HepG2 (cell line): ENCODE results near the gene DCAF6. TPM values are rescaled to one million over a fixed set of nuclear protein-coding genes. Genes with fewer than 3 reads are reported as not detected.

Experiments
- ARNT2 ChIP-seq: sonication (generic); formaldehyde crosslinking; IDR thresholded peaks from 2 replicates; pipeline ENCODE4 v1.8.0; 2022; ENCODE audit warnings: mild to moderate bottlenecking, low read depth, missing genetic modification reagents, moderate library complexity
- ETV6 ChIP-seq: sonication (generic); formaldehyde crosslinking; conservative IDR thresholded peaks from 2 replicates; pipeline ENCODE4 v1.4.0; 2020; ENCODE audit warnings: missing genetic modification reagents
- GATA4 ChIP-seq: sonication (generic); IDR thresholded peaks from 2 replicates; pipeline ENCODE4 v1.6.1; 2016; ENCODE audit warnings: antibody characterized with exemption, low read depth, borderline replicate concordance
- GRHL1 ChIP-seq: sonication (generic); formaldehyde crosslinking; conservative IDR thresholded peaks from 2 replicates; pipeline ENCODE4 v1.8.0; 2022; ENCODE audit warnings: missing genetic modification reagents
- HBP1 ChIP-seq: IDR thresholded peaks from 2 replicates; pipeline ENCODE4 v1.6.1; 2016; ENCODE audit warnings: low read depth, control low read depth
- NFAT5 ChIP-seq: sonication (generic); formaldehyde crosslinking; IDR thresholded peaks from 2 replicates; pipeline ENCODE4 v1.4.0; 2020; ENCODE audit warnings: missing genetic modification reagents
- PPARG ChIP-seq: conservative IDR thresholded peaks from 2 replicates; pipeline ENCODE4 v1.6.1; 2016; ENCODE audit warnings: missing biosample characterization, missing genetic modification reagents
- RFXAP ChIP-seq: sonication (generic); formaldehyde crosslinking; IDR thresholded peaks from 2 replicates; pipeline ENCODE4 v1.4.0; 2020; ENCODE audit warnings: missing genetic modification reagents, borderline replicate concordance
- SMAD1 ChIP-seq: sonication (generic); formaldehyde crosslinking; IDR thresholded peaks from 2 replicates; pipeline ENCODE4 v1.4.0; 2020; ENCODE audit warnings: missing genetic modification reagents, low read depth, mild to moderate bottlenecking, borderline replicate concordance
- SMARCE1 ChIP-seq: fragments of 450-650 bp; IDR thresholded peaks from 2 replicates; pipeline ENCODE4 v1.6.1; 2017; ENCODE audit warnings: borderline replicate concordance
- U2AF1 ChIP-seq: fragments of 200-400 bp; formaldehyde crosslinking; optimal IDR thresholded peaks from 2 replicates; pipeline ENCODE3; 2017; ENCODE audit warnings: mild to moderate bottlenecking, low read depth, low read length
- ZBTB20 ChIP-seq: sonication (generic); formaldehyde crosslinking; IDR thresholded peaks from 2 replicates; pipeline ENCODE4 v1.8.1; 2023; ENCODE audit warnings: missing genetic modification reagents, low read depth, mild to moderate bottlenecking, borderline replicate concordance
- ZKSCAN5 ChIP-seq: sonication (generic); formaldehyde crosslinking; IDR thresholded peaks from 2 replicates; pipeline ENCODE4 v1.5.1; 2020; ENCODE audit warnings: mild to moderate bottlenecking, missing genetic modification reagents
- ZNF17 ChIP-seq: sonication (generic); formaldehyde crosslinking; IDR thresholded peaks from 2 replicates; pipeline ENCODE4 v1.5.0; 2020; ENCODE audit warnings: mild to moderate bottlenecking, missing genetic modification reagents
- ZNF3 ChIP-seq: IDR thresholded peaks from 2 replicates; pipeline ENCODE4 v1.7.0; 2017; ENCODE audit warnings: inconsistent platforms
- ZNF557 ChIP-seq: sonication (generic); formaldehyde crosslinking; IDR thresholded peaks from 2 replicates; pipeline ENCODE4 v1.4.0; 2020; ENCODE audit warnings: missing genetic modification reagents
- ZNF7 ChIP-seq: IDR thresholded peaks from 2 replicates; pipeline ENCODE4 v1.6.1; 2016; ENCODE audit warnings: missing biosample characterization, missing genetic modification reagents
- ZNF713 ChIP-seq: sonication (generic); formaldehyde crosslinking; IDR thresholded peaks from 2 replicates; pipeline ENCODE4 v1.4.0; 2020; ENCODE audit warnings: mild to moderate bottlenecking, missing genetic modification reagents
- polyA plus RNA-seq, 8 experiments: library from polyadenylated mRNA; depleted of rRNA in 3 of 8; stranded (reverse) in 7 of 8; unstranded in 1 of 8; fragments of >200 nt; fragmentation: Illumina TruSeq in 4 of 8; extraction: Trizol in 4 of 8; gene quantifications; 2 replicates each; pipeline versions ENCODE4 v1.2.1 to v1.2.3, GENCODE V29; 2011 to 2016; ENCODE audit warnings: low read depth in 4 of 8, missing spikeins in 1 of 8, mixed read lengths in 1 of 8; ENCODE audit not compliant: insufficient read depth in 1 of 8
- total RNA-seq, 5 experiments: library from RNA; depleted of rRNA; stranded (reverse); fragments of >200 nt; fragmentation: Illumina TruSeq; extraction: Trizol; gene quantifications; 2 replicates each; pipeline ENCODE4 v1.2.3, GENCODE V29; 2016; ENCODE audit warnings: low read depth in 1 of 5

Gene DCAF6
- total and polyA plus RNA-seq, 2 of the 13 experiments (the other 11 are each of a cell fraction or from before 2014, with no cell fraction given), result 24.7 to 33.7 TPM

GRCh38 chr1:167916766-167917511, 19.5 kb upstream of the DCAF6 start (continued):
- TF ChIP-seq ZBTB20 (peak; percentile 65; the same call in 1 of the 2 replicates), ZNF17 (CRISPR knock-in tag) (no peak), ETV6 (no peak), ZKSCAN5 (CRISPR knock-in tag) (no peak), ZNF3 (CRISPR knock-in tag) (no peak), SMARCE1 (no peak), ZNF557 (CRISPR knock-in tag) (no peak), ARNT2 (0 out of 2 replicates have a peak, but pooled peaks have one; percentile 28), HBP1 (no peak), GATA4 (no peak), SMAD1 (CRISPR knock-in tag) (no peak), PPARG (CRISPR knock-in tag) (peak; percentile 94), U2AF1 (no peak), RFXAP (CRISPR knock-in tag) (no peak), GRHL1 (CRISPR knock-in tag) (no peak), NFAT5 (CRISPR knock-in tag) (no peak), ZNF713 (CRISPR knock-in tag) (no peak), ZNF7 (no peak)
